NCI-H748 (cell line): ENCODE results near the gene MGAT4B.
"Not testable (repeated sequence)": the region's sequence is repeated elsewhere in the genome, so short reads cannot be mapped to it uniquely, and the experiment has no call there.

ENCODE experiments used
- DNase-seq: peaks from one replicate; lab custom pipeline; 2025; ENCODE audit not compliant: unreplicated experiment; lab: John Stamatoyannopoulos, UW

Gene MGAT4B

GRCh38 chr5:179806250-179807048, at the start of gene MGAT4B:
TSS of gene MGAT4B (minus strand) at chr5:179806866. CDS start at chr5:179806583, 283 bp downstream.
- peak; percentile 69 for DNase-seq

DNA sequence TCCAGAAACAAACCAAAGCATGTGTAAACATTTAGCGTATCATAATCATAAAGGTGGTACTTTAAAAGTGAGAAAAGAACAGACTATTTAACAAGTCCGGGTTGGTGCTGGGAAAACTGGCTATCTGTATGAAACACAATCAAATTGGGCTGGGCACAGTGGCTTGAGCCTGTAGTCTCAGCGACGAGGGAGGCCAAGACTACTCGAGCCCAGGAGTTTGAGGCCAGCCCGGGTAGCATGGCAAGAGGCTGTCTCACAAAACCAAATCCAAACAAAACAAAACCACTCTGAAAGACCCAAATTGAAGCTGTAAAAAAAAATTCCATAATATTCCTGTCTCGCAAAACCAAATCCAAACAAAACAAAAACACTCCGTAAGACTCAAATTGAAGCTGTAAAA, 47.7 kb upstream of the MGAT4B start:
- DNase-seq, result no peak

GRCh38 chr5:179852993-179853547, 46.4 kb upstream of the MGAT4B start:
- no peak for DNase-seq

- no peak for DNase-seq
Measured at GRCh38 chr5:179841621-179842020, 35.0 kb upstream of the MGAT4B start.

DNA sequence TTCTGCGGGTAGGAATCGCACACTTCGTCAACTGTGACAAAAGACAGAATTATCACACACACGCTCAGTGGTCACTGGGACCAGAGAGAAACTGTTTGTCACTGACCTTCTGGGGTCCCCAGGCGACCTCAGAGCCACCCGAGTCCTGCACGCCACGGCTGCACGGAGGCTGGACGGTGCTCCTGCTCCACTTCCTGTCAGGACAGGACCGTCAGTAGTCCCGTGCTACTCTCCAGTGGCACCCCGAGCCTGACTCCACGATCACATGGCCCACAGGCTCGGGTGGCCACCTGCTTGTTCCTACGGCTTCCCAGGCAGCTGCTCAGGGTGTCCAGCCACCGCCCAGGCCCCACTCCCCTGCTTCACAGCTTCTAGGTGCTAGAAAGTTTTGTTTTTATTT, 34.1 kb upstream of the MGAT4B start:
- DNase-seq, result no peak

DNA sequence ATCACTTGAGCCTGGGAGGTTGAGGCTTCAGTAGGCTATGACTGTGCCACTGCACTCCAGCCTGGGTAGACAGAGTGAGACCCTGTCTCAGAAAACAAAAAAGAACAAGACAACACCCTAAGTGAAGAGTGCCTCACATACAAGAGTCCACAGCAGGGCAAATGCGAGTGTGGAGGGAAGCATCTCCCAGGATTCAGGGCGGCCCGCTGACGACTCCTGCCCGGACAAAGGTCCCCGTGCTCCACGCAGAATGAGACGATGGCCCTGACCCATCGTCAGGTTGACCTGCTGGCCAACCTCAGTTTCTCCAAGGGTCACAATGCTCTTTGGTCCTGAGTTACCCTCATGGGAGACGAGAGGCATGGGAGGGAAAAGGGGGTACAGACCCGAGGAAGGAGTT, 33.7 kb upstream of the MGAT4B start:
- DNase-seq, result no peak

DNA sequence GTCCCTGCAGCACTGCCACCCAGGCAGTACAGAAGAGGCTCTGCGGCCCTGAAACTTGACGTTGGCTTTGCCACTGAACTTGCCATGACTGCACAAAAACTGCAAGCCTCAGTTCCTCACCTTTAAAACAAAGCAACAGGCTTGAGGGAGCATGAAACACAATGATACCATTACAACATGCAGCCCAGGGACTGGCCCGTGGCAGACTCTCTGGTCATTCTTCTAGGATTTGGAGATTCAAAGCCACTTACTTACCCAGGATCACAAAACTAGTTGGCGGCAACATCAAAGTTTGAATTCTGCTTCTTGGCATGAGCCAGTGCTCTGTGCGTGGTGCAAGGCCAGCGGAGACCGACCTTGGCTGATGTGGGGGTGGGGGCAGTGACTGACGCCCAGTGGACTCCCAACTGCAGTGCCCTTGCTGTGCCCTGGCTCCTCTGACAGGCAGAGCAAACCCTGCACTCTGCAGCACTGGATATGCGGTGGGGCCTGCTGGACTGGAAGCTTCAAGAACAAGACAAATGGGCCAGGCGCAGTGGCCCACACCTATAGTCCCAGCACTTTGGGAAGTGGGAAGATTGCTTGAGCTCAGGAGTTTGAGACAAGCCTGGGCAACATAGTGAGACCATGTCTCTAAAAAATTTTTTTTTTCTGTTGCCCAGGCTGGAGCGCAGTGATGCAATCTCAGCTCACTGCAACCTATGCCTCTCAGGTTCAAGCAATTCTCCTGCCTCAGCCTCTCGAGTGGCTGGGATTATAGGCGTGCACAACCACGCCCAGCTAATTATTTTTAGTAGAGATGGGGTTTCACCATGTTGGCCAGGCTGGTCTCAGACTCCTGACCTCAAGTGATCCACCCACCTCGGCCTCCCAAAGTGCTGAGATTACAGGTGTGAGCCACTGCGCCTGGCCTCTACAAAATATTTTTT, 32.9 kb upstream of the MGAT4B start:
- DNase-seq, result no peak

- DNase-seq, result no peak
Measured at GRCh38 chr5:179837076-179838011, 30.7 kb upstream of the MGAT4B start.

GRCh38 chr5:179836225-179837019, 29.8 kb upstream of the MGAT4B start:
- no peak for DNase-seq

DNA sequence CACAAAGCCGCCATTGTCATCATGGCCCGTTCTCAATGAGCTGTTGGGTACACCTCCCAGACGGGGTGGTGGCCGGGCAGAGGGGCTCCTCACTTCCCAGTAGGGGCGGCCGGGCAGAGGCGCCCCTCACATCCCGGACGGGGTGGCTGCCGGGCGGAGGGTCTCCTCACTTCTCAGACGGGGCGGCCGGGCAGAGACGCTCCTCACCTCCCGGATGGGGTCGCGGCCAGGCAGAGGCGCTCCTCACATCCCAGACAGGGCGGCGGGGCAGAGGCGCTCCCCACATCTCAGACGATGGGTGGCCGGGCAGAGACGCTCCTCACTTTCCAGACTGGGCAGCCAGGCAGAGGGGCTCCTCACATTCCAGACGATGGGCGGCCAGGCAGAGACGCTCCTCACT, 28.2 kb upstream of the MGAT4B start:
- not testable (repeated sequence) for DNase-seq

DNA sequence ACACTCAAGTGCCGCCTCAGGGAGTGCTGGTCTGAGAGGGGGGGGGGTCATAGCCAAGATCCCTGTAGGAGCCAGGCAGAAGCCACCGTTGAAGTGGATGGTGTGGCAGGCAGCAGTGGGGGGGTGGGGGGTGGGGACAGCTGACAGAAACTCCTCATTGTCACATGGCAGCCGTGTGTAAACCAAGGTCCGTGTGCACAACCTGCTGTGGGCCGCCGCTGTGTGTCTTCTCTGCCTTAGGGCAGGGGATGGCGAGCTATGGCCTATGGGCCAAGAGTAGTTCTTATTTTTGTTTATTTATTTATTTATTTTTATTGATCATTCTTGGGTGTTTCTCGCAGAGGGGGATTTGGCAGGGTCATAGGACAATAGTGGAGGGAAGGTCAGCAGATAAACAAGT, 27.5 kb upstream of the MGAT4B start:
- DNase-seq, result no peak

DNA sequence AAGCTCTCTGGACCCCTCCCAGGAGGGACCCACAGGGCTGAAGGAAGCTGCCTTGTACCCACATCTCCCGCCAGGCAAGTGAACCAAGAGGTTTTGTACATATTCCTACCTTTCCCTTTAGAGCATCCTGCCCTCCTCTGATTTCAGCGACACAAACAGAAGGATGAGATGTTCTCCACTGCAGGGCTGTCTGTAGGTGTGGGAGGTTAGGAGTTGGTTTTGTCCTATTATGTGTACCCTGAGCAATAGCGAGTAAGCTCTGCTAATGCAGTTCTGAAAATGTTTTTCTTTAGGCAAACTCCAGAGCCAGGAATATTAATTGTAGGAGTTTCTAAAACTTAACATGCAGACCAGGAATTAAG, 27.0 kb upstream of the MGAT4B start:
- DNase-seq, result no peak

DNA sequence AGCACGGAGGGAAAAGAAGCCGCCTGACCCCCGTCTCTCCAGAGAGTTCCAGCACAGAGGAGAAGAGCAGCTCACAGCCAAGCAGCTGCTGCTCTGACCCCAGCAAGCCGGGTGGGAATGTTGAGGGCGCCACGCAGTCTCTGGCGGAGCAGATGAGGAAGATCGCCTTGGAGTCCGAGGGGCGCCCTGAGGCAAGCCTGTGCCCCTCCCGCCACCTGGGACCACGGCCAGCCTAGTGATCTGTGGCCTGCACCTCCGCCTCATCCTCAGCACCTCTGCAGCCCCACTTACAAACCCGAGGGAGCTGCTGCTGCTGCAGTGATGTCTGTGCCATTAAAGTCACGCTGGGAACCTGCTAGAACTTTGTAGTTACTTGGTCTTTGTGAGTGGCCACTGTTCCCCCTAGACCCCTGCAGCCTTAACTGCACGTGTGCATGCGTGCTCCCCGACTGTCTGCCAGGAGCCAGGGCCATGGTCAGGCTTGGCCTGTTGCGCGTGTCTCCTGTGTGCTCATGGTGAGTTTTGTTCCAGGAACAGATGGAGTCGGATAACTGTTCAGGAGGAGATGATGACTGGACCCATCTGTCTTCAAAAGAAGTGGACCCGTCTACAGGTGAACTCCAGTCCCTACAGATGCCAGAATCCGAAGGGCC, 26.5 kb upstream of the MGAT4B start:
- DNase-seq, result no peak

DNA sequence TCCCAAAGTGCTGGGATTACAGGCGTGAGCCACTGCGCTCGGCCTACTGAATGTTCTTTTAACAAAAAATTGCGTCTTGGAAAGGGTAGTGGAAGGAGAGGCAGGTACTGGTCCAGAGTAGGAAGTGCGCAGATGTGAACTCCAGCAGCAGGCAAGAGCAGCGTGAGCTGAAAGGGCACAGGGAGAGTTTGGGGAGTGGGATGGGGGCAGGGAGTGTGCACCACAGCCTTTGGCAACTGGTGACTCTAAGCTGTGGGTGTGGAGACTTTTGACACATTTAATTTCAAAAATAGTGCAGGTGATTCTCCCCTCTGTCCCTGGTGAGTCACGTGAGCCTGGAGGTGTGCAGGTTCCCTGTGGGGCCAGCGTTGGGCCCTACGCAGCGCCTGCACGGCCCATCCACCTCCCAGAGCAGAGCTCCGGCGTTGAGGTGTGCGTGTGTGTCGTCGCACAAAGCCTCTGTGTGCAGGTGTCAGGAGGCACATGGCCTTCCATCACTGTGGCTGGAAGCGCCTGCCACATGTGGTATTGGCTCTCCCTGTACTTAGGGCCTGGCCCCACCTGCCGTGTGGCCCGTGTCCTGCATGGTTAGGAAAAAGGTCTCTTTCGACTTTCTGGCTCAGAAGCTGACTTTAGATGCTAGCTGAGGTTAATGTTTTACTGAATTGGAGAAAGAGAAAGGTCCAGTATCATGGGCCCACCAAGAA, 25.5 kb upstream of the MGAT4B start:
- DNase-seq, result no peak

DNA sequence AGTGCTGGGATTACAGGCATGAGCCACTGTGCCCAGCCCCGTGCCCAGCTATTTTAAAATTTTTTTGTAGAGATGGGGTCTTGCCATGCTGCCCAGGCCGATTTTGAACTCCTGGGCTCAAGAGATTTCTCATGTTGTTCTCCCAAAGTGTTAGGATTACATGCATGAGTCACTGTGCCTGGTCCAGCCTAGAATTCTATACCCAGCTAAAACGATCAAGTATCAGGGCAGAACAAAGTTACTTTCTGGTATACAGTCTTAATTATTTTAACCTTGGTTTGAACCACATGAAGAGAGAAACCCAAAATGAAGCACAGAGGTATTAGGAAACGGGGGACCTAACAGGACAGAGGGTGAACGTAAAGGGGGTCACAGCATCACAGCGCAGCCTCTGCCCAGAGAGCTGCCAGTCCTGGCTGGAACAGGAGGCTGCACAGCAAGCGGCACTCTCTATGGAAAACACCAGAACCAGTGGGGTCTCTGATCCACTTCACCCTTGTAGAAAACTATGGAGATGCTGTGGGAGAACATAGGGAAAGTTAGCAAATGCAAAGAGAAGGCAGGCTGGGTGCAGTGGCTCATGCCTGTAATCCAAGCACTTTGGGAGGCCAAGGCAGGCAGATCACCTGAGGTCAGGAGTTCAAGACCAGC, 24.3 kb upstream of the MGAT4B start:
- no peak for DNase-seq

GRCh38 chr5:179829732-179830435, 23.2 kb upstream of the MGAT4B start:
- DNase-seq, result no peak

DNA sequence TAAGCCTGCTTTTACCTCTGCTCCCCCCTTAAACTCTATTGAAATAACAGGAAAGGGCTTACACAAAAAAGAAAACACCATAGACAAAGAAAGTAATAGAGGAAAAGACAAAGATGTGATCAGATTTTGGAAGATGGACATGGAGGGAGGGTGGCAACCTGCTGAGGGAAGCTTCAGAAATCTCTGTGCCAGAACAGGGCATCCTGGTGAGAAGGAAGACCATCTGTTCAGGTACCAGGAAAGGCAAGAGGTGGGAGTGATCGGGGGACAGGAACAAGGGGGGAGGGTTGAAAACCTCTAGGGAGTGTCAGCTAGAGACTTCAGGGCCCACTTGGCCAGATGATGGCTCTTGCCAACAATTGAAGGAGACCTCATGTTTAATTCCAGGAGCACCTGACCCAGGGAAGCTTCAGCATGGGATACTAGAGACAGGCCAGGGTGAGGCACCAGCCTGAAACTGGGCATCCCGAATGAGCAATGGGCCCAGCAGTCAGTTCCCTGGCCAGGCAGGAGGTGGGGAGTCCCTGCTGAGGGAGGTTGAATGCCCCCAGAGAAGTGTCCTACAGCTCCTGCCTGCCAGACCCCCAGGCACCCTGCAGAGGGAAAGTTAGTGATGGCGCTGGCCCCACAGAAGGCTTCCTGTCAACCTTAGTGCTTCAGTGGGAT, 22.2 kb upstream of the MGAT4B start:
- DNase-seq, result no peak
